ENCODE data around the gene FMN1. TPM values are rescaled to one million over a fixed set of nuclear protein-coding genes. Genes with fewer than 3 reads are reported as not detected.

FMN1 gene
- total and polyA plus RNA-seq, 10 donors: 0.43 to 42.1 (median 8.6) TPM

GRCh38 chr15:32825219-32825618, 369.3 kb downstream of the FMN1 start:
- DNase-seq: no peak
- Histone ChIP-seq H3K36me3 (no peaks in the 10 kb centered on the region), H3K4me3 (no peak overlapping the region), H3K27ac (no peak overlapping the region), H3K9me3 (no peaks in the 10 kb centered on the region), H3K27me3 (replicated peaks in 1 of 7) (no peaks in the 10 kb centered on the region), H3K4me1 (no peaks in the 10 kb centered on the region)
- intact Hi-C loops (cut with DNase I; ENCODE audit: low total_unique reads): no loop called here
- TF ChIP-seq CTCF (IDR thresholded peaks at IDR 0.05 in 8 of 11, conservative IDR thresholded peaks at IDR 0.05 in 3 of 11) (no peak), POLR2AphosphoS5 (IDR thresholded peaks at IDR 0.05) (no peak), POLR2A (IDR thresholded peaks at IDR 0.05) (no peak)
- WGBS, 5 donors: 85 to 96% (median 89%) methylated on average over 4 of the region's 4 CpGs

GRCh38 chr15:32824777-32825176, 369.7 kb downstream of the FMN1 start:
- Histone ChIP-seq H3K4me1 (no peaks in the 10 kb centered on the region), H3K27ac (no peak overlapping the region)

GRCh38 chr15:32823750-32824149, 370.8 kb downstream of the FMN1 start:
- Histone ChIP-seq H3K27me3 (replicated peaks in 1 of 7) (no peaks in the 10 kb centered on the region), H3K9me3 (no peaks in the 10 kb centered on the region), H3K4me3 (no peak overlapping the region), H3K4me1 (no peaks in the 10 kb centered on the region), H3K36me3 (no peaks in the 10 kb centered on the region), H3K27ac (no peak overlapping the region)
- no peak for TF ChIP-seq POLR2AphosphoS5 (IDR thresholded peaks at IDR 0.05)
- TF ChIP-seq POLR2A (IDR thresholded peaks at IDR 0.05): no peak
- no peak for TF ChIP-seq CTCF (IDR thresholded peaks at IDR 0.05 in 8 of 11, conservative IDR thresholded peaks at IDR 0.05 in 3 of 11)
- 74 to 92% (median 84%) methylated on average over 4 of the region's 4 CpGs for WGBS, 5 donors
- intact Hi-C loops (cut with DNase I; ENCODE audit: low total_unique reads): no loop called here
- DNase-seq: no peak

More at GRCh38 chr15:32824777-32825176, 369.7 kb downstream of the FMN1 start:
- no peak for TF ChIP-seq POLR2A (IDR thresholded peaks at IDR 0.05)
- TF ChIP-seq POLR2AphosphoS5 (IDR thresholded peaks at IDR 0.05): no peak
- no peak for TF ChIP-seq CTCF (IDR thresholded peaks at IDR 0.05 in 8 of 11, conservative IDR thresholded peaks at IDR 0.05 in 3 of 11)
- no peak for DNase-seq
- no peaks in the 10 kb centered on the region for H3K27me3 ChIP-seq (replicated peaks in 1 of 7)
- no peaks in the 10 kb centered on the region for H3K9me3 ChIP-seq
- no peaks in the 10 kb centered on the region for H3K36me3 ChIP-seq
- 59 to 92% (median 73%) methylated on average over 5 of the region's 5 CpGs for WGBS, 5 donors
- H3K4me3 ChIP-seq: no peak overlapping the region
- intact Hi-C loops (cut with DNase I; ENCODE audit: low total_unique reads): no loop called here

- TF ChIP-seq POLR2AphosphoS5 (IDR thresholded peaks at IDR 0.05) (no peak), POLR2A (IDR thresholded peaks at IDR 0.05) (no peak), CTCF (IDR thresholded peaks at IDR 0.05 in 8 of 11, conservative IDR thresholded peaks at IDR 0.05 in 3 of 11) (no peak)
- no peaks in the 10 kb centered on the region for H3K27me3 ChIP-seq (replicated peaks in 1 of 7)
- no peaks in the 10 kb centered on the region for H3K9me3 ChIP-seq
- H3K4me3 ChIP-seq: no peak overlapping the region
- H3K36me3 ChIP-seq: no peaks in the 10 kb centered on the region
- H3K27ac ChIP-seq: no peak overlapping the region
- intact Hi-C loops (cut with DNase I; ENCODE audit: low total_unique reads): no loop called here
- no peaks in the 10 kb centered on the region for H3K4me1 ChIP-seq
- no peak for DNase-seq
- 79 to 89% (median 88%) methylated on average over 3 of the region's 3 CpGs for WGBS, 5 donors
These were observed 371.8 kb downstream of the FMN1 start for GRCh38 chr15:32822739-32823138.
